KMS-11 (cell line): ENCODE measurements around the gene TXNL4B.

Experiments
- H2AFZ ChIP-seq: fragments of 200-600 bp; sonication (generic); 2 replicates; pipeline ENCODE4 v1.6.1; 2016; ENCODE audit warnings: antibody characterized with exemption, mixed run types, low read depth
- H3K27ac ChIP-seq: fragments of 200-600 bp; sonication (generic); 2 replicates; pipeline ENCODE4 v1.6.1; 2016; ENCODE audit warnings: mild to moderate bottlenecking, mixed run types
- H3K27me3 ChIP-seq: fragments of 200-600 bp; sonication (generic); 2 replicates; pipeline ENCODE4 v1.6.1; 2017; ENCODE audit warnings: mild to moderate bottlenecking, low read depth, mixed run types, moderate library complexity; ENCODE audit not compliant: insufficient read depth
- H3K36me3 ChIP-seq: fragments of 200-600 bp; sonication (generic); 2 replicates; pipeline ENCODE4 v1.6.1; 2017; ENCODE audit warnings: mild to moderate bottlenecking, mixed run types; ENCODE audit not compliant: insufficient read depth
- H3K4me1 ChIP-seq: fragments of 200-600 bp; sonication (generic); 2 replicates; pipeline ENCODE4 v1.6.1; 2016; ENCODE audit warnings: mild to moderate bottlenecking, low read depth, mixed run types; ENCODE audit not compliant: poor library complexity, severe bottlenecking
- H3K4me2 ChIP-seq: fragments of 200-600 bp; sonication (generic); 2 replicates; pipeline ENCODE4 v1.7.0; 2016; ENCODE audit warnings: mild to moderate bottlenecking, mixed run types
- H3K4me3 ChIP-seq: fragments of 200-600 bp; sonication (generic); IDR thresholded peaks from 2 replicates; pipeline ENCODE4 v1.6.1; 2017; ENCODE audit warnings: low read depth, low read length, mixed read lengths; ENCODE audit not compliant: insufficient read depth
- H3K79me2 ChIP-seq: fragments of 200-600 bp; sonication (generic); 2 replicates; pipeline ENCODE4 v1.6.1; 2016; ENCODE audit warnings: low read depth, mixed run types; ENCODE audit not compliant: insufficient read depth
- H3K9ac ChIP-seq: fragments of 200-600 bp; sonication (generic); 2 replicates; pipeline ENCODE4 v1.6.1; 2016; ENCODE audit warnings: mild to moderate bottlenecking, mixed run types
- H4K20me1 ChIP-seq: fragments of 200-600 bp; sonication (generic); 2 replicates; pipeline ENCODE4 v1.6.1; 2016; ENCODE audit warnings: mild to moderate bottlenecking, mixed run types; ENCODE audit not compliant: insufficient read depth
- TF ChIP-seq, protein P1 (sequence below): fragments of 200-600 bp; sonication (generic); conservative IDR thresholded peaks from 2 replicates; pipeline ENCODE4 v1.6.1; 2017; ENCODE audit warnings: low read depth, mild to moderate bottlenecking, antibody characterized with exemption, low read length, moderate library complexity, mixed read lengths

Gene TXNL4B

DNA sequence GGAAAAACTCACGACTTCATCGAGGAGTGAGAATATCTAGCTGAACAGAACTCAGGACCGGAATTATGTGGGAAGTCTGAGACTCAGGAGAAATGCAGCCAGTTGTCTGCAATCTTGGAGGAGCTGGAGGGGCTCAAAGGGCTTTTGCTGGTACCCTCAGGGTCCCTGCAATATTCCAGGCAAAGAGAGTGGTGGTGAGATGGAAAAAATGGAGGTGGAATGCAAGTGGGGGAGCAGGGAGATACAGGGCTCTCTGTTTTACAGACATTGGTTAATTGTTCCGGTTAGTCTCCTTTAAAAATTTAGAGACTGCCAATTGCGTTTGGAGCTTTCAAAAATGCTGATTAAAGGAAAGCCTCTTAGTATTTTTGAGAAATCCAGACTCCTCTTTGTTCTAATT lies 57.3 kb downstream of the TXNL4B start:
- no peaks in the 10 kb centered on the region for H3K79me2 ChIP-seq
- TF ChIP-seq, protein P1, sequence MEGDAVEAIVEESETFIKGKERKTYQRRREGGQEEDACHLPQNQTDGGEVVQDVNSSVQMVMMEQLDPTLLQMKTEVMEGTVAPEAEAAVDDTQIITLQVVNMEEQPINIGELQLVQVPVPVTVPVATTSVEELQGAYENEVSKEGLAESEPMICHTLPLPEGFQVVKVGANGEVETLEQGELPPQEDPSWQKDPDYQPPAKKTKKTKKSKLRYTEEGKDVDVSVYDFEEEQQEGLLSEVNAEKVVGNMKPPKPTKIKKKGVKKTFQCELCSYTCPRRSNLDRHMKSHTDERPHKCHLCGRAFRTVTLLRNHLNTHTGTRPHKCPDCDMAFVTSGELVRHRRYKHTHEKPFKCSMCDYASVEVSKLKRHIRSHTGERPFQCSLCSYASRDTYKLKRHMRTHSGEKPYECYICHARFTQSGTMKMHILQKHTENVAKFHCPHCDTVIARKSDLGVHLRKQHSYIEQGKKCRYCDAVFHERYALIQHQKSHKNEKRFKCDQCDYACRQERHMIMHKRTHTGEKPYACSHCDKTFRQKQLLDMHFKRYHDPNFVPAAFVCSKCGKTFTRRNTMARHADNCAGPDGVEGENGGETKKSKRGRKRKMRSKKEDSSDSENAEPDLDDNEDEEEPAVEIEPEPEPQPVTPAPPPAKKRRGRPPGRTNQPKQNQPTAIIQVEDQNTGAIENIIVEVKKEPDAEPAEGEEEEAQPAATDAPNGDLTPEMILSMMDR = no peak
- H2AFZ ChIP-seq = no peak overlapping the region
- no peak overlapping the region for H3K4me3 ChIP-seq
- H3K4me2 ChIP-seq = no peak overlapping the region
- H4K20me1 ChIP-seq = no peaks in the 10 kb centered on the region
- H3K27me3 ChIP-seq = no peaks in the 10 kb centered on the region
- H3K4me1 ChIP-seq = no peaks in the 10 kb centered on the region
- H3K27ac ChIP-seq = no peak overlapping the region
- no peaks in the 10 kb centered on the region for H3K36me3 ChIP-seq
- no peak overlapping the region for H3K9ac ChIP-seq
